ENCODE results near the gene GALNS. TPM values are rescaled to one million over a fixed set of nuclear protein-coding genes. Genes with fewer than 3 reads are reported as not detected.
A peak's percentile ranks its signal among the peaks of the same experiment; 100 is the strongest.
"Not testable (repeated sequence)": the region's sequence is repeated elsewhere in the genome, so short reads cannot be mapped to it uniquely, and the experiment has no call there.

GALNS gene, protein sequence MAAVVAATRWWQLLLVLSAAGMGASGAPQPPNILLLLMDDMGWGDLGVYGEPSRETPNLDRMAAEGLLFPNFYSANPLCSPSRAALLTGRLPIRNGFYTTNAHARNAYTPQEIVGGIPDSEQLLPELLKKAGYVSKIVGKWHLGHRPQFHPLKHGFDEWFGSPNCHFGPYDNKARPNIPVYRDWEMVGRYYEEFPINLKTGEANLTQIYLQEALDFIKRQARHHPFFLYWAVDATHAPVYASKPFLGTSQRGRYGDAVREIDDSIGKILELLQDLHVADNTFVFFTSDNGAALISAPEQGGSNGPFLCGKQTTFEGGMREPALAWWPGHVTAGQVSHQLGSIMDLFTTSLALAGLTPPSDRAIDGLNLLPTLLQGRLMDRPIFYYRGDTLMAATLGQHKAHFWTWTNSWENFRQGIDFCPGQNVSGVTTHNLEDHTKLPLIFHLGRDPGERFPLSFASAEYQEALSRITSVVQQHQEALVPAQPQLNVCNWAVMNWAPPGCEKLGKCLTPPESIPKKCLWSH
- 10 to 100 TPM; 19.8 to 33.1 (median 26.7) TPM for polyA plus RNA-seq (ENCODE audit: insufficient read depth in 1 of 5, insufficient read length in 5 of 5, low replicate concordance in 1 of 5)
- long read RNA-seq, donor 1, partial matches to known transcripts, result 0 of 5 reads
- long read RNA-seq, donor 1, other reads (novel, unspliced or antisense), result 0 of 5 reads
- long read RNA-seq, donor 2, partial matches to known transcripts, result 0 of 2 reads
- long read RNA-seq, donor 2, other reads (novel, unspliced or antisense), result 0 of 2 reads
- long read RNA-seq, donor 3, partial matches to known transcripts, result 114 of 151 reads
- long read RNA-seq, donor 3, other reads (novel, unspliced or antisense), result 36 of 151 reads
- long read RNA-seq, donor 4, partial matches to known transcripts, result 0 of 1 reads
- long read RNA-seq, donor 4, other reads (novel, unspliced or antisense), result 0 of 1 reads
- long read RNA-seq, donor 5, partial matches to known transcripts, result 0 of 2 reads
- long read RNA-seq, donor 5, other reads (novel, unspliced or antisense), result 0 of 2 reads
- long read RNA-seq, donor 6, transcript GALNS-201 (14 exons, 2,363 nt), result major isoform, 5 of 5 reads
- long read RNA-seq, donor 6, partial matches to known transcripts, result 0 of 5 reads
- long read RNA-seq, donor 6, other reads (novel, unspliced or antisense), result 0 of 5 reads
- long read RNA-seq, donor 7, partial matches to known transcripts, result 0 of 4 reads
- long read RNA-seq, donor 7, other reads (novel, unspliced or antisense), result 0 of 4 reads
- long read RNA-seq, donor 8, partial matches to known transcripts, result 0 of 1 reads
- long read RNA-seq, donor 8, other reads (novel, unspliced or antisense), result 0 of 1 reads

DNA sequence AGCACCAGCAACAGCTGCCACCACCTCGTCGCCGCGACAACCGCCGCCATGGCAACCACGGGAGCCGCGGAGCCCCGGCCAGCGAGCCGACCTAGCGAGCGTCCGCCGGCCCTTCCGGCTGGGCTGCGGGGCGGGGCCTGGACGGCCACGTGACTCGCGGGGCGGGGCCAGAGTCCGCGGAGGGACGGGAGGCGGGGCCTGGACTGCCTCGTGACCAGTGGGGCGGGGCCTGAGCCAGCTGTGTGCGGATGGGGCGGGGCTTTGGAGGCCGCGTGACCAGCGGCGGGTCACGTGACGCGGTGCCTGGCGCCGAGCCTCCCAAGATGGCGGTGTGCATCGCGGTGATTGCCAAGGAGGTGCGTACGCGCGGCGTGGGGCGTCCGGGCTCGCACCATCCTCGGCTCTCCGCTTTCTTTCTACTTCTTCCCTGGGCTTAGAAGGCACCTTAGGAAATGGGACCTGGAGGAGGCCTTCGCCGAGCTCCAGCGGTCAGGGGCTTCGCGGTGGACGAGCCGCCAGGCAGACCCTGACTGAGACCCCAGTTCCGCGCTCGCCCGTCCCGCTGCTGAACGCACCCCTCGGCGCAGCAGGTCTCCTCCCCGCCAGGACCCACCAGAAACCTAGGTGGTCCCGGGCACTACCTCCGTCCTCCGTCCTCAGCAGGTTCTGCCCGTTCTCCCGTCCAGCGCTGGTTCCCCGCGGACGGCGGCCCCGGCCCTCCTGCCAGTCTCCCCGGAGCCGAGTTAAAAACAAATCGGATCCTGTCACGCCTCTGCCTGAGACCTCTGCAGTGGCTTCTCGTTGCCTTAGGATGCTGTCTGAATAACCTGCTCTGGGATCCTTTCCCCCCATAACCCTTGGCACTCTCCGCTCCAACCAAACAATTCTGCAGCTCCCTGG lies at the start of gene GALNS, which contains the start of gene TRAPPC2L:
Gene GALNS (minus strand): TSS at position 120 of the 900 bp plus-strand sequence. CDS start 70 bp downstream, at position 50.
Gene TRAPPC2L (plus strand): TSS at position 300 of the 900 bp plus-strand sequence. CDS start 24 bp downstream, at position 324.
- peak; percentile 96 to 97 for DNase-seq

GRCh38 chr16:88906020-88906419 lies 49.3 kb upstream of the GALNS start:
- no peak for DNase-seq

- DNase-seq, result no peak
Observed at GRCh38 chr16:88905563-88905962, 48.8 kb upstream of the GALNS start.

- no peak for DNase-seq
Observed at GRCh38 chr16:88904676-88905365, 48.1 kb upstream of the GALNS start.

DNA sequence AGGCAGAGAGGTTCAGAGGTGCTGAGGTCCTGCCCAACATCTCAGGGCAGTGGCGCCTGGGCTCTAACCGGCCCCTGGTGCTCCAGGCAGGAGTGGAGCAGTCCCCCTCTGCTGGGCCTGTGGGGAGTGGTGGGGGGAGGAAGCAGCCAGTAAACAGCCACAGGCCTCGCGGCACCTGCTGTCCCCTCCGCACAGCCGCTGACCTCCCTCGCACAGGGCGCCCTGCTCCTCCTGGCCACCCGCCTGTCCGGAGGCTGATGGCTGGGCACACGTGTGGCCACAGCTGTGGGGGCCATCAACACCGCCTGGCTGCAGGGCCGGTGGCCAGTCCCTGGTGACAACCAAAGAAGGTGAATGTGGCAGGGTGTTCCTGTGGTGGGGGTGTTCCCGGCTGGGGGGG lies 46.5 kb upstream of the GALNS start:
- no peak for DNase-seq

DNA sequence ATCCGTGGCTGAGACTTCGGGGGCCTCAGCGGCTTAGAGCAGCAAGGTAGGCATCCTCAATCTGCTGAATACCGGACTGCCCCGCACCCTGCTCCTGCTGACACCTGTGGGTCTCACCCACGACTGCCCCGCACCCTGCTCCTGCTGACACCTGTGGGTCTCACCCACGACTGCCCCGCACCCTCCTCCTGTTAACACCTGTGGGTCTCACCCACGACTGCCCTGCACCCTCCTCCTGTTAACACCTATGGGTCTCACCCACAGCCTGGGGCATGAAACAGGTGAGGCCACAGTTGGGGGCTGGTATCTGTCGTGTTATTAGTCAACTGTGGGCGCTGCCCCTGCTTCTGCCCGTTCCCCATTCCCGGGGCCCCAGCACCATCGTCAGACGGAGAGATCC lies 46.0 kb upstream of the GALNS start:
- DNase-seq, result no peak

DNA sequence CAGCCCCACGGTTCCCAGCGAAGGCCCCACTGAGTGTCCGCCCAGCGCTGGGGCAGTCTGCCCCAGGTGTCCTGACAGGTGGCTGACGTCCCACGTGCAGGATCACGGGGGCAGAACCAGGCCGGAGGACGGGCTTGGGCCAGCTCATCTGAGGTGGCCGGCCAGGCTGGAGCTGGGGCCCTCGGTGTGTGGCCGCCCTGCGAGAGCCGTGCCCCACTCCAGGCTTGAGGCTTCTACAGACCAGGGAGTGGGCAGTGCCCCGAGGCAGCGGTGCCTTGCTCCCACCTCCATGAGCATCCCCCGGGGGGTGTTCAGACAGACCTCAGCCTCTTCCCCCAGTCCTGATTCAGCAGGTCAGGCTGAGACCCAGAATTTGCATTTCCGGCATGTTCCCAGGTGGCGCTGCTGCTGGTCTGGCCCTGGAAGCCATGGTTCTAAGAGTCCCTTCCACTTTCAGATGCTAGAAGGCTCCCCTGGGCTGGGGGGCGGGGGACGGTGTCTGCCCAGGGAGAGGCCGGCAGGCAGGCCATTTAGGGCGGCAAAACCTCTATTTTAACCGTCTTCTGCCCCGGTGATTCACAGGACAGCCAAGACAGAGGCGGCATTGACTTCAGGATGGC lies 45.1 kb upstream of the GALNS start:
- no peak for DNase-seq

DNA sequence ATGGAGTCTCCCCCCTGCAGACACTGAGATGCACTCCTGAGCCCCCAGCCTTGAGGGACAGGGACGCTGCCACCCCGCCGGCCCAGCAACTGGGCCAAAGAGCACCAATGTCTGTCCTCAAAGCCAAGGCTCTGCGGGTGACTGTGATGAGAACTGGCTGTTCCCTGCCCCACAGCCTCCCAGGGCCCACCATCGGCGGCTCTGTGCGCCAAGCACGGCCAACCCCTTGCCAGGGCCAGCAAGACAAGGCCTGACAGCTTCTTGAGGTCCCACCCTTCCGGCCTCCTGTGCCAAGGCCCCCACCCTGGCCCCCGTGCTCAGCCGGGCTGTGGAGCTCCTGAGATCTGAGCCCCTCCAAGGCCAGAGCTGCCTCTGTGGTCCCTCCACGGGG lies 43.9 kb upstream of the GALNS start:
- peak; percentile 71 to 73 for DNase-seq

- peak; percentile 50 to 57 for DNase-seq
Observed at GRCh38 chr16:88899901-88900661, 43.3 kb upstream of the GALNS start.

- no peak for DNase-seq
Observed at GRCh38 chr16:88897696-88898425, 41.1 kb upstream of the GALNS start.

DNA sequence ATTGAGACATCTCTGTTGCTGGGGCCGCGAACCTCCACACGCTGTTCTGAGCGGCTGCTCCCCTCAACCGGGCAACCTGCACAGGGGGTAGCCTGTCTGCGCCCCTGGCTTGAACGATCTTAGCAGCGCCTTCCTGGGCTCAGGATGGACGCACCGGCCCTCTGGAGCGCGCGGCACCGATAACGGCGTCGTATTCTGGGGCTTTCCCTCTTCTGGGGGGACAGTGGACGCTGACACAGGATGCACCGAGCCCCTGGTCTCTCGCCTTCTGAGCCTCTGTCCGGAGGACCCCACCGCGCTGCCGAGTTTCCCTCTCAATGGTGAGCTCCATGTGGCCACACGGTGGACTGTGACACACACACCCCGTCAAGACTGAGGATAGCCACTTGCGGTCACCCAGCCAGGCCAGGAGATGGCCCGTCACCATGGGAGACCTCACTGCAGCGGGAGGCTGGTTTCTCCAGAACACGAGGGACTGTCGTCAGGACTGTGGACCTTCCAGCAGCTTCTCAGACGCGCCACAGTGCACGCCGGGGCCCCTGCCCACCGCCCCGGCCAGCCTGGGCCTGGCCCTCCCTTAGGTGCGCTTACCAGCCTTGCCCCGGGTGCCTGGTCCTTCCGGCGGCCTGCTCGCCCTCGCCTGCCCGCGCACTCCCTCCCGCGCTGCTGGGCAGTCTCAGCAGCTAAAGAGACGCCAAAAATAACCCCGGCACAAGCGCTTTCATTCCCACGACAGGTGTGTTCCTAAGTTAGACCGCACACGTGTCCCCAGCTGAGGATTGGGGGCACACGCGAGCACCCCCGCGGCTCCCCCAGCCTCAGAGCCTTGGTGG lies 39.7 kb upstream of the GALNS start:
- no peak for DNase-seq

- no peak for DNase-seq
Observed at GRCh38 chr16:88895335-88895734, 38.6 kb upstream of the GALNS start.

GRCh38 chr16:88894681-88895300 lies 38.0 kb upstream of the GALNS start:
- no peak for DNase-seq

GRCh38 chr16:88894266-88894665 lies 37.5 kb upstream of the GALNS start:
- not testable (repeated sequence) for DNase-seq

- DNase-seq, result no peak
Observed at GRCh38 chr16:88893127-88893968, 36.6 kb upstream of the GALNS start.
